ENCODE results near the gene DPYSL4.

DPYSL4 gene
- 0.63 to 6.0 (median 1.3) reads per million in 9 experiments for total RNA-seq

DNA sequence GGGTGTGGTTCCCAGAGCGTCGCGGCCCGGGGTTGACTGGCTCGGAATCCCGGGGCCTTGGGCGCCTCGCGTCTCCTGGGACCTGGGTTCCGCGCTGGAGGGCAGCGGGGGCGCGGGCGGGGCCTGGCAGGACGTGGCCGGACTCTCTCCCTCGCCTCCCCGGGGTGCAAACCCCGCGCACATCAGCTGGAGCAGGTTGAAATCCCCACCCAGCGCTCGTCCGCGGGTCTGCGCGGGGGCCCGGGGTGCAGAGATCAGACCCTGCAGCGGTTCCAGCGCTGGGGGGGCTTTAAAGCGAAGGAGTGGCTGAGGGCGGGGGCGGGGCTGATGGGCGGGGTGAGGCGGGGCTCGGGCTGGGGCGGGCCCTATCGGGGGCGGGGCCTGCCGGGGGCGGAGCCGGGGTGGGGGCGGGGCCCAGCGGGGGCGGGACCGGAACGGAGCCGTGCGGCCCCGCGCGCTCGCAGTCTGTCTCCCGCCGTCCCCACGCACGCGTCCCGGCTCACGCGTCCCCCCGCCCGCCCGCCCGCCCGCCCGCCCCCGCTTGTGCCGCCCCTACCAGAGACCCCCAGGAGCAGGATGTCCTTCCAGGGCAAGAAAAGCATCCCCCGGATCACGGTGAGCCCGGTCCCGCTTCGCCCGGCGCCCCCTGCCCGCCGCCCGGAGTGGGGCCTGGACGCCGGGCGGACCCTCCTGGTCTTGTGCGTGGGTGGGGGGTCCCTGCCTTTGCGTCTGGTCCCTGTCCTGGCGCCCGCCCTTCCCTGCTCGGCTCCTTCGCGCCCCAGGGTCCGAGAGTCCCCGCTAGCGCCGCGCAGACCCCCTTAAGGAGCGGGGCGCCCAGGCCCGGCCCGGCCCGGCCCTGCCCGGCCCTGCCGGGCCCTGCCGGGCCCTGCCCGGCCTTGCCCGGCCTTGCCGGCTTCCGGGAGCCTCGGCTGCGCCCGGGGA is at the start of gene DPYSL4:
TSS of gene DPYSL4 (plus strand) at position 461 of the 942 bp plus-strand sequence. CDS start at position 577, 116 bp downstream.
- no peak for DNase-seq

GRCh38 chr10:132137111-132138072 is 49.4 kb upstream of the DPYSL4 start:
- Mint-ChIP-seq H3K9me3 (no peaks in the 10 kb centered on the region), H3K4me3 (no peak overlapping the region), H3K36me3 (ENCODE audit: insufficient read depth) (no peaks in the 10 kb centered on the region), H3K27ac (no peak overlapping the region), H3K4me1 (ENCODE audit: low read depth in 2 of 2) (no peaks in the 10 kb centered on the region), H3K27me3 (peaks cover 7 to 19% of the 10 kb centered on the region in 2 donors)
- no peak for ATAC-seq (replicated peaks)
- no peak for DNase-seq

More for the DNA sequence above, at the start of gene DPYSL4:
- H3K27ac Mint-ChIP-seq: no peak within 1 kb of the TSS
- H3K27me3 Mint-ChIP-seq: peaks cover 44 to 58% of the 10 kb centered on the region in 2 donors
- H3K36me3 Mint-ChIP-seq (ENCODE audit: insufficient read depth): peaks cover 9% of the 10 kb centered on the region
- no peaks in the 10 kb centered on the region for H3K9me3 Mint-ChIP-seq
- H3K4me3 Mint-ChIP-seq: peak within 1 kb of the TSS in 1 of 2 donors; percentile 19
- peaks cover 0 to 4% of the 10 kb centered on the region in 2 donors for H3K4me1 Mint-ChIP-seq (ENCODE audit: low read depth in 2 of 2)
- peak; percentile 35 for ATAC-seq (replicated peaks)

DNA sequence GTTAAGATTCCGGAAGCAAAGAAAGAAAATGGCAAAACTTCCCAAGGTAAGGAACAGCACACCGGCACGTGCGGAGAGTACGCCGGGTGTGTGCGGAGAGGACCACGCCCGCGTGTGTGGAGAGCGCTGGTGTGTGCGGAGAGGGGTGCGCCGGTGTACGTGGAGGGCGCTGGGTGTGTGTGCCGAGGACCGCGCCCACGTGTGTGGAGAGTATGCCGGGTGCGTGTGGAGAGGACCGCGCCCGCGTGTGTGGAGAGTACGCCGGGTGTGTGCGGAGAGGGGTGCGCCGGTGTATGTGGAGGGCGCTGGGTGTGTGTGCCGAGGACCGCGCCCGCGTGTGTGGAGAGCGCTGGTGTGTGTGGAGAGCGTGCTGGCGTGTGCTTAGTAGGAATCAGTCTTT is 48.6 kb upstream of the DPYSL4 start:
- H3K4me3 Mint-ChIP-seq: no peak overlapping the region
- H3K9me3 Mint-ChIP-seq: no peaks in the 10 kb centered on the region
- ATAC-seq (replicated peaks) (no peak), DNase-seq (no peak)
- H3K4me1 Mint-ChIP-seq (ENCODE audit: low read depth in 2 of 2): no peaks in the 10 kb centered on the region
- H3K36me3 Mint-ChIP-seq (ENCODE audit: insufficient read depth): no peaks in the 10 kb centered on the region
- H3K27me3 Mint-ChIP-seq: peaks cover 8 to 13% of the 10 kb centered on the region in 2 donors
- H3K27ac Mint-ChIP-seq: no peak overlapping the region

DNA sequence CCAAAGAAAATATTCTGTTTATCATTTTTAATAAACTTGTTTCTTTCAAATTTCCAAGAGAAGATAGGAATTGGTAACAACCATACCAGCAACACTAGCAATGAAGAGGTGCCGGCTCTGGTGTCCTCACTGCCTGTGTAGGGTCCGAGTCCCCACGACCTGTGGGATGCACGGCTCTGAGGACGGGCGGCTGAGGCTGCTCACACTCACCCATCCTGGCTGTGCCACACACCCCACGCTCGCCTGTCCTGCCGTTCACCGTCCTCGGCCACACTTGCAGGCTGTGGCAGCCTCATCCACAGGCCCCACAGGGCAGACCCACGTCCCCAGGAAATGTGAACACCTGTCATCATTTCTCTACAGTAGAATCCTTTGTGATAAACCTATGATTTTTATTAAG is 48.2 kb upstream of the DPYSL4 start:
- Mint-ChIP-seq H3K9me3 (no peaks in the 10 kb centered on the region), H3K27me3 (peaks cover 13% of the 10 kb centered on the region in 2 donors), H3K36me3 (ENCODE audit: insufficient read depth) (no peaks in the 10 kb centered on the region), H3K27ac (no peak overlapping the region), H3K4me3 (no peak overlapping the region), H3K4me1 (ENCODE audit: low read depth in 2 of 2) (no peaks in the 10 kb centered on the region)
- ATAC-seq (replicated peaks): no peak
- no peak for DNase-seq

DNA sequence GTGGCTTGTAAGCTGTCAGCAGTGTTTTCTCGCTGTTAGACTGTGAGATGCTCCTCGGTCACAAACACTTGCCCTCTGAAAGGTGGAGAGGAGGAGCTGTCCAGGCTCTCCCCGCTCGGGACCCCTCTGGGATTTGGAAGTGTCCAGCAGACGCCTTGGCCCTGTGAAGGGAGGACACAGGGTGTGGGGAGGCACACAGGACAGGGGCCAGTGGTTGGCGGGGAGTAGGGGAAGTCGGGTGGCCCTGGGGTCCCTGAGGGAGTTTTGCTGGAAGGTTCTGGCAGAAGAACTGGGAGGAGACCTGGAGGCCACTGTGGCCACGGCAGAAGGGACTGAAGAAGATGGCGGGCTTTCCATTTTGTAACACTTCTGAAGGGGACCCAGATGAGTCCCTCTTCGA is 47.2 kb upstream of the DPYSL4 start:
- H3K27me3 Mint-ChIP-seq: peaks cover 6 to 11% of the 10 kb centered on the region in 2 donors
- H3K4me3 Mint-ChIP-seq: no peak overlapping the region
- no peak overlapping the region for H3K27ac Mint-ChIP-seq
- DNase-seq (no peak), ATAC-seq (replicated peaks) (no peak)
- no peaks in the 10 kb centered on the region for H3K36me3 Mint-ChIP-seq (ENCODE audit: insufficient read depth)
- H3K4me1 Mint-ChIP-seq (ENCODE audit: low read depth in 2 of 2): no peaks in the 10 kb centered on the region
- H3K9me3 Mint-ChIP-seq: no peaks in the 10 kb centered on the region

GRCh38 chr10:132140167-132140925 is 46.4 kb upstream of the DPYSL4 start:
- ATAC-seq (replicated peaks) (no peak), DNase-seq (no peak)
- no peaks in the 10 kb centered on the region for H3K36me3 Mint-ChIP-seq (ENCODE audit: insufficient read depth)
- H3K4me1 Mint-ChIP-seq (ENCODE audit: low read depth in 2 of 2): no peaks in the 10 kb centered on the region
- no peaks in the 10 kb centered on the region for H3K9me3 Mint-ChIP-seq
- peaks cover 6 to 11% of the 10 kb centered on the region in 2 donors for H3K27me3 Mint-ChIP-seq
- H3K27ac Mint-ChIP-seq: no peak overlapping the region
- no peak overlapping the region for H3K4me3 Mint-ChIP-seq

GRCh38 chr10:132141076-132141475 is 45.7 kb upstream of the DPYSL4 start:
- ATAC-seq (replicated peaks) (no peak), DNase-seq (no peak)
- H3K4me1 Mint-ChIP-seq (ENCODE audit: low read depth in 2 of 2): no peaks in the 10 kb centered on the region
- H3K27me3 Mint-ChIP-seq: peaks cover 6 to 11% of the 10 kb centered on the region in 2 donors
- no peak overlapping the region for H3K4me3 Mint-ChIP-seq
- no peak overlapping the region for H3K27ac Mint-ChIP-seq
- H3K36me3 Mint-ChIP-seq (ENCODE audit: insufficient read depth): no peaks in the 10 kb centered on the region
- no peaks in the 10 kb centered on the region for H3K9me3 Mint-ChIP-seq

GRCh38 chr10:132141526-132142395 is 45.0 kb upstream of the DPYSL4 start:
- DNase-seq (no peak), ATAC-seq (replicated peaks) (no peak)
- Mint-ChIP-seq H3K4me1 (ENCODE audit: low read depth in 2 of 2) (no peaks in the 10 kb centered on the region), H3K4me3 (no peak overlapping the region), H3K27me3 (peaks cover 6 to 11% of the 10 kb centered on the region in 2 donors), H3K9me3 (no peaks in the 10 kb centered on the region), H3K36me3 (ENCODE audit: insufficient read depth) (no peaks in the 10 kb centered on the region), H3K27ac (no peak overlapping the region)

- peak; percentile 32 to 47 (median 38) for DNase-seq
- peak; percentile 75 for ATAC-seq (replicated peaks)
- Mint-ChIP-seq H3K4me3 (no peak overlapping the region), H3K27me3 (peaks cover 6 to 11% of the 10 kb centered on the region in 2 donors), H3K36me3 (ENCODE audit: insufficient read depth) (no peaks in the 10 kb centered on the region), H3K4me1 (ENCODE audit: low read depth in 2 of 2) (no peaks in the 10 kb centered on the region), H3K9me3 (no peaks in the 10 kb centered on the region), H3K27ac (no peak overlapping the region)
Measured at GRCh38 chr10:132142396-132143161, 44.2 kb upstream of the DPYSL4 start.

DNA sequence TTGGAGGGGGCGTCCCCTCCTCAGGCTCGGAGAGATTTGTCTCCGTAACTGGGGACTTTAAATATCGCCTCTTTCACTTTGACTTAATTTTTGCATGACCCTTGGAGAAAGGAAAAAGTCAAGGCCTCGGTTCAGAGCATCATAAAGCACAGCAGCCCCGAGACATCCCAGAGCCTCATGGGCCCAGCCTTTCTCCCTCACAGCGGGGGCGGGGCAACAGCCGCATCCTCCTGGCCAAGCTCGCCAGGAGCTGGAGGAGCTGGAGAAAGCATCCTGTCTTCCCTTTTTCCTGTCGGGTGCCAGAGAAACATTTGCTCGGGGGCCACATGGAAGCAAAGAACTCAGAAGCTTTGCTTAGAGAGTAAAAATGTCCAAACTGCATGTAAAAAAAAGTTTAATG is 43.6 kb upstream of the DPYSL4 start:
- no peaks in the 10 kb centered on the region for H3K36me3 Mint-ChIP-seq (ENCODE audit: insufficient read depth)
- H3K4me3 Mint-ChIP-seq: no peak overlapping the region
- no peak for ATAC-seq (replicated peaks)

GRCh38 chr10:132144086-132144485 is 42.7 kb upstream of the DPYSL4 start:
- Mint-ChIP-seq H3K27ac (no peak overlapping the region), H3K27me3 (peaks cover 6 to 11% of the 10 kb centered on the region in 2 donors), H3K9me3 (no peaks in the 10 kb centered on the region), H3K4me1 (ENCODE audit: low read depth in 2 of 2) (no peaks in the 10 kb centered on the region), H3K36me3 (ENCODE audit: insufficient read depth) (no peaks in the 10 kb centered on the region), H3K4me3 (no peak overlapping the region)
- ATAC-seq (replicated peaks): no peak
- no peak for DNase-seq

More for the DNA sequence above, 43.6 kb upstream of the DPYSL4 start:
- Mint-ChIP-seq H3K27ac (no peak overlapping the region), H3K9me3 (no peaks in the 10 kb centered on the region), H3K27me3 (peaks cover 6 to 11% of the 10 kb centered on the region in 2 donors), H3K4me1 (ENCODE audit: low read depth in 2 of 2) (no peaks in the 10 kb centered on the region)
- no peak for DNase-seq
